ENCODE measurements around the gene NPR2.

NPR2 gene

GRCh38 chr9:35852876-35853865 lies 61.8 kb downstream of the NPR2 start:
- Histone ChIP-seq H3K23ac (ENCODE audit: low read length) (no peak overlapping the region), H3K27me3 (ENCODE audit: insufficient read depth, low read length) (no peaks in the 10 kb centered on the region), H3K14ac (ENCODE audit: low read length) (no peak overlapping the region), H2BK12ac (ENCODE audit: low read length) (no peak overlapping the region), H3K36me3 (ENCODE audit: control insufficient read depth in 1 of 2, insufficient read depth in 2 of 2, low read length in 2 of 2) (no peaks in the 10 kb centered on the region), H3K4me2 (ENCODE audit: low read length) (no peak overlapping the region), H2AK5ac (ENCODE audit: low read length) (no peak overlapping the region), H3K79me1 (ENCODE audit: low read length) (no peaks in the 10 kb centered on the region), H3K4me1 (ENCODE audit: control insufficient read depth in 1 of 2, insufficient read depth in 2 of 2, low read length in 2 of 2) (no peaks in the 10 kb centered on the region), H3K4me3 (ENCODE audit: low read depth, low read length) (no peak overlapping the region), H3K4ac (ENCODE audit: low read depth, low read length) (no peak overlapping the region), H2AFZ (ENCODE audit: insufficient read depth, low read length, poor library complexity) (no peak overlapping the region), H4K91ac (ENCODE audit: low read depth, low read length) (no peak overlapping the region), H3K79me2 (ENCODE audit: control insufficient read depth, insufficient read depth, low read length, poor library complexity) (no peaks in the 10 kb centered on the region), H3K27ac (ENCODE audit: low read depth, low read length) (no peak overlapping the region), H3K9ac (ENCODE audit: low read length) (no peak overlapping the region), H3K18ac (ENCODE audit: low read length) (no peak overlapping the region), H2BK120ac (ENCODE audit: insufficient read depth, low read length, poor library complexity) (no peak overlapping the region), H4K12ac (ENCODE audit: low read depth, low read length) (no peak overlapping the region), H3K9me3 (ENCODE audit: insufficient read depth, low read depth, low read length) (no peaks in the 10 kb centered on the region), H2BK5ac (ENCODE audit: low read depth, low read length, poor library complexity) (no peak overlapping the region), H4K8ac (ENCODE audit: low read depth, low read length) (no peak overlapping the region)
- WGBS (ENCODE audit: extremely low coverage, insufficient coverage, insufficient read length) = no CpG with 5 or more reads among the region's 25 CpGs
- no peak for DNase-seq

- no peak overlapping the region for H2BK12ac ChIP-seq (ENCODE audit: low read length)
- no peaks in the 10 kb centered on the region for H3K36me3 ChIP-seq (ENCODE audit: control insufficient read depth in 1 of 2, insufficient read depth in 2 of 2, low read length in 2 of 2)
- H3K14ac ChIP-seq (ENCODE audit: low read length) = no peak overlapping the region
- H3K18ac ChIP-seq (ENCODE audit: low read length) = no peak overlapping the region
- H4K91ac ChIP-seq (ENCODE audit: low read depth, low read length) = no peak overlapping the region
- H4K8ac ChIP-seq (ENCODE audit: low read depth, low read length) = no peak overlapping the region
- H3K4me1 ChIP-seq (ENCODE audit: control insufficient read depth in 1 of 2, insufficient read depth in 2 of 2, low read length in 2 of 2) = no peaks in the 10 kb centered on the region
- H3K4me2 ChIP-seq (ENCODE audit: low read length) = no peak overlapping the region
- H3K23ac ChIP-seq (ENCODE audit: low read length) = no peak overlapping the region
- no peak overlapping the region for H2AK5ac ChIP-seq (ENCODE audit: low read length)
- no CpG with 5 or more reads among the region's 7 CpGs for WGBS (ENCODE audit: extremely low coverage, insufficient coverage, insufficient read length)
- no peak overlapping the region for H3K27ac ChIP-seq (ENCODE audit: low read depth, low read length)
- H3K27me3 ChIP-seq (ENCODE audit: insufficient read depth, low read length) = no peaks in the 10 kb centered on the region
- no peak overlapping the region for H2BK120ac ChIP-seq (ENCODE audit: insufficient read depth, low read length, poor library complexity)
- no peak overlapping the region for H3K4ac ChIP-seq (ENCODE audit: low read depth, low read length)
- H4K12ac ChIP-seq (ENCODE audit: low read depth, low read length) = no peak overlapping the region
- no peak overlapping the region for H3K4me3 ChIP-seq (ENCODE audit: low read depth, low read length)
- no peak overlapping the region for H2BK5ac ChIP-seq (ENCODE audit: low read depth, low read length, poor library complexity)
- H3K9me3 ChIP-seq (ENCODE audit: insufficient read depth, low read depth, low read length) = no peaks in the 10 kb centered on the region
- no peak for DNase-seq
- no peak overlapping the region for H2AFZ ChIP-seq (ENCODE audit: insufficient read depth, low read length, poor library complexity)
- H3K79me2 ChIP-seq (ENCODE audit: control insufficient read depth, insufficient read depth, low read length, poor library complexity) = no peaks in the 10 kb centered on the region
- H3K79me1 ChIP-seq (ENCODE audit: low read length) = no peaks in the 10 kb centered on the region
- no peak overlapping the region for H3K9ac ChIP-seq (ENCODE audit: low read length)
These were observed 62.8 kb downstream of the NPR2 start for GRCh38 chr9:35854091-35854762.

- Histone ChIP-seq H3K79me1 (ENCODE audit: low read length) (no peaks in the 10 kb centered on the region), H3K9me3 (ENCODE audit: insufficient read depth, low read depth, low read length) (peaks cover under 1% of the 10 kb centered on the region), H4K91ac (ENCODE audit: low read depth, low read length) (no peak overlapping the region), H3K14ac (ENCODE audit: low read length) (no peak overlapping the region), H4K12ac (ENCODE audit: low read depth, low read length) (no peak overlapping the region), H3K36me3 (ENCODE audit: control insufficient read depth in 1 of 2, insufficient read depth in 2 of 2, low read length in 2 of 2) (no peaks in the 10 kb centered on the region), H3K79me2 (ENCODE audit: control insufficient read depth, insufficient read depth, low read length, poor library complexity) (no peaks in the 10 kb centered on the region), H3K4me2 (ENCODE audit: low read length) (no peak overlapping the region), H2AK5ac (ENCODE audit: low read length) (no peak overlapping the region), H3K23ac (ENCODE audit: low read length) (no peak overlapping the region), H3K27ac (ENCODE audit: low read depth, low read length) (no peak overlapping the region), H3K27me3 (ENCODE audit: insufficient read depth, low read length) (no peaks in the 10 kb centered on the region), H2BK5ac (ENCODE audit: low read depth, low read length, poor library complexity) (no peak overlapping the region), H3K9ac (ENCODE audit: low read length) (no peak overlapping the region), H2BK120ac (ENCODE audit: insufficient read depth, low read length, poor library complexity) (no peak overlapping the region), H3K4me3 (ENCODE audit: low read depth, low read length) (no peak overlapping the region), H4K8ac (ENCODE audit: low read depth, low read length) (no peak overlapping the region), H3K4ac (ENCODE audit: low read depth, low read length) (no peak overlapping the region), H3K18ac (ENCODE audit: low read length) (no peak overlapping the region), H2AFZ (ENCODE audit: insufficient read depth, low read length, poor library complexity) (no peak overlapping the region), H3K4me1 (ENCODE audit: control insufficient read depth in 1 of 2, insufficient read depth in 2 of 2, low read length in 2 of 2) (no peaks in the 10 kb centered on the region), H2BK12ac (ENCODE audit: low read length) (no peak overlapping the region)
- DNase-seq = no peak
- no CpG with 5 or more reads among the region's 3 CpGs for WGBS (ENCODE audit: extremely low coverage, insufficient coverage, insufficient read length)
These were observed 64.8 kb downstream of the NPR2 start for GRCh38 chr9:35856206-35856605.

GRCh38 chr9:35856882-35857281 lies 65.5 kb downstream of the NPR2 start:
- WGBS (ENCODE audit: extremely low coverage, insufficient coverage, insufficient read length) = no CpG with 5 or more reads among the region's 5 CpGs
- no peak overlapping the region for H4K8ac ChIP-seq (ENCODE audit: low read depth, low read length)
- no peak overlapping the region for H2BK5ac ChIP-seq (ENCODE audit: low read depth, low read length, poor library complexity)
- H3K4me1 ChIP-seq (ENCODE audit: control insufficient read depth in 1 of 2, insufficient read depth in 2 of 2, low read length in 2 of 2) = no peaks in the 10 kb centered on the region
- no peak overlapping the region for H3K4me2 ChIP-seq (ENCODE audit: low read length)
- H3K23ac ChIP-seq (ENCODE audit: low read length) = no peak overlapping the region
- no peaks in the 10 kb centered on the region for H3K27me3 ChIP-seq (ENCODE audit: insufficient read depth, low read length)
- no peak overlapping the region for H4K91ac ChIP-seq (ENCODE audit: low read depth, low read length)
- H3K4ac ChIP-seq (ENCODE audit: low read depth, low read length) = no peak overlapping the region
- H3K14ac ChIP-seq (ENCODE audit: low read length) = no peak overlapping the region
- no peak overlapping the region for H3K18ac ChIP-seq (ENCODE audit: low read length)
- H2BK120ac ChIP-seq (ENCODE audit: insufficient read depth, low read length, poor library complexity) = no peak overlapping the region
- no peak overlapping the region for H3K4me3 ChIP-seq (ENCODE audit: low read depth, low read length)
- no peak overlapping the region for H2BK12ac ChIP-seq (ENCODE audit: low read length)
- no peak overlapping the region for H4K12ac ChIP-seq (ENCODE audit: low read depth, low read length)
- H3K79me2 ChIP-seq (ENCODE audit: control insufficient read depth, insufficient read depth, low read length, poor library complexity) = no peaks in the 10 kb centered on the region
- no peak overlapping the region for H2AK5ac ChIP-seq (ENCODE audit: low read length)
- H2AFZ ChIP-seq (ENCODE audit: insufficient read depth, low read length, poor library complexity) = no peak overlapping the region
- DNase-seq = no peak
- H3K9ac ChIP-seq (ENCODE audit: low read length) = no peak overlapping the region
- H3K36me3 ChIP-seq (ENCODE audit: control insufficient read depth in 1 of 2, insufficient read depth in 2 of 2, low read length in 2 of 2) = no peaks in the 10 kb centered on the region
- no peak overlapping the region for H3K27ac ChIP-seq (ENCODE audit: low read depth, low read length)
- H3K9me3 ChIP-seq (ENCODE audit: insufficient read depth, low read depth, low read length) = peaks cover 2% of the 10 kb centered on the region
- no peaks in the 10 kb centered on the region for H3K79me1 ChIP-seq (ENCODE audit: low read length)
